ENCODE data around the gene NR1D1.

DNA sequence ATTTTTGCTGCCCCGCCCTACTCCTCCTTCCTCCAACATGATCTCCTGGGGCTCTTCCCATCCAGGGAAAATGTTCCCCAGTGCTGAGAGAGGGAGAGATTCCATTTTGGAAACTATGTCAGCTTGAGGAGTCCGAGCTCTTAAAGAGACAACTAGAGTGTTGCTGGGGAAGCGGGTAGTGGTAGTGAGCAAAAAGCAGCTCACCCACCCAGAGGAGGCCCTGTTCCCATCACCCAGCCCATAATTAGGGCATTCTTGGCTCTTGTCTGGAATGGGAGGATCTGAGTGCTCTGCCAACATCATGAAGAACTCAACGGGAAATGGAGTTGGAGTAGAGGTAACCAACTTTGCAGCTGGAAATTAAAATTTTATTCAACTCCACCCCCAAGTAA lies 12.3 kb upstream of the NR1D1 start:
- TF ChIP-seq, protein P1, sequence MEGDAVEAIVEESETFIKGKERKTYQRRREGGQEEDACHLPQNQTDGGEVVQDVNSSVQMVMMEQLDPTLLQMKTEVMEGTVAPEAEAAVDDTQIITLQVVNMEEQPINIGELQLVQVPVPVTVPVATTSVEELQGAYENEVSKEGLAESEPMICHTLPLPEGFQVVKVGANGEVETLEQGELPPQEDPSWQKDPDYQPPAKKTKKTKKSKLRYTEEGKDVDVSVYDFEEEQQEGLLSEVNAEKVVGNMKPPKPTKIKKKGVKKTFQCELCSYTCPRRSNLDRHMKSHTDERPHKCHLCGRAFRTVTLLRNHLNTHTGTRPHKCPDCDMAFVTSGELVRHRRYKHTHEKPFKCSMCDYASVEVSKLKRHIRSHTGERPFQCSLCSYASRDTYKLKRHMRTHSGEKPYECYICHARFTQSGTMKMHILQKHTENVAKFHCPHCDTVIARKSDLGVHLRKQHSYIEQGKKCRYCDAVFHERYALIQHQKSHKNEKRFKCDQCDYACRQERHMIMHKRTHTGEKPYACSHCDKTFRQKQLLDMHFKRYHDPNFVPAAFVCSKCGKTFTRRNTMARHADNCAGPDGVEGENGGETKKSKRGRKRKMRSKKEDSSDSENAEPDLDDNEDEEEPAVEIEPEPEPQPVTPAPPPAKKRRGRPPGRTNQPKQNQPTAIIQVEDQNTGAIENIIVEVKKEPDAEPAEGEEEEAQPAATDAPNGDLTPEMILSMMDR (tag by site-specific recombination; IDR thresholded peaks at IDR 0.05): no peak
- TF ChIP-seq ZNF292 (tag by site-specific recombination; IDR thresholded peaks at IDR 0.05; ENCODE audit: borderline replicate concordance, low read depth) (no peak), MYNN (tag by site-specific recombination; IDR thresholded peaks at IDR 0.05; ENCODE audit: borderline replicate concordance) (no peak), TCF7L2 (IDR thresholded peaks at IDR 0.05; ENCODE audit: borderline replicate concordance, low read depth, low read length) (no peak), ZNF133 (tag by site-specific recombination; IDR thresholded peaks at IDR 0.05) (no peak), YY1 (tag by site-specific recombination; IDR thresholded peaks at IDR 0.05) (no peak)
- TF ChIP-seq, protein P2, sequence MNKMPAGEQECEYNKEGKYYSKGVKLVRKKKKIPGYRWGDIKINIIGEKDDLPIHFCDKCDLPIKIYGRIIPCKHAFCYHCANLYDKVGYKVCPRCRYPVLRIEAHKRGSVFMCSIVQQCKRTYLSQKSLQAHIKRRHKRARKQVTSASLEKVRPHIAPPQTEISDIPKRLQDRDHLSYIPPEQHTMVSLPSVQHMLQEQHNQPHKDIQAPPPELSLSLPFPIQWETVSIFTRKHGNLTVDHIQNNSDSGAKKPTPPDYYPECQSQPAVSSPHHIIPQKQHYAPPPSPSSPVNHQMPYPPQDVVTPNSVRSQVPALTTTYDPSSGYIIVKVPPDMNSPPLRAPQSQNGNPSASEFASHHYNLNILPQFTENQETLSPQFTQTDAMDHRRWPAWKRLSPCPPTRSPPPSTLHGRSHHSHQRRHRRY (tag by site-specific recombination; IDR thresholded peaks at IDR 0.05): no peak

All from HEK293 (cell line).